Spinal cord (tissue), 10 donors: ENCODE data around the gene JAG1. TPM values are rescaled to one million over a fixed set of nuclear protein-coding genes. Genes with fewer than 3 reads are reported as not detected.

Experiments
- DNase-seq, 6 donors: peaks; one replicate each; pipeline versions ENCODE4 v3.0.0 to v3.0.0-alpha.2; 2013 to 2015; ENCODE audit warnings: low spot score in 6 of 6, low read depth in 4 of 6
- H3K27ac ChIP-seq: one replicate; pipeline ENCODE4 v1.5.1; 2013; ENCODE audit warnings: low read depth, low read length, control low read depth
- H3K27me3 ChIP-seq: one replicate; pipeline ENCODE4 v1.6.1; 2013; ENCODE audit warnings: low read length; ENCODE audit not compliant: control insufficient read depth, insufficient read depth
- H3K36me3 ChIP-seq: one replicate; pipeline ENCODE4 v1.6.1; 2013; ENCODE audit warnings: low read length; ENCODE audit not compliant: control insufficient read depth, insufficient read depth
- H3K4me1 ChIP-seq: one replicate; pipeline ENCODE4 v1.6.1; 2013; ENCODE audit warnings: low read length; ENCODE audit not compliant: control insufficient read depth, insufficient read depth
- H3K4me3 ChIP-seq: one replicate; pipeline ENCODE4 v1.5.1; 2013; ENCODE audit warnings: low read depth, low read length, control low read depth
- H3K9me3 ChIP-seq: one replicate; pipeline ENCODE4 v1.6.1; 2013; ENCODE audit warnings: low read length; ENCODE audit not compliant: control insufficient read depth, insufficient read depth
- WGBS: methylation state at CpG from one replicate; pipeline ENCODE4 v1.1.5; 2013; ENCODE audit warnings: missing lambda C conversion rate; ENCODE audit not compliant: insufficient coverage; 5-methylcytosine and 5-hydroxymethylcytosine counted together
- polyA plus RNA-seq, 2 donors: library from polyadenylated mRNA; unstranded; fragments of 120-200 nt; gene quantifications; one replicate each; pipeline ENCODE4 v1.2.1, GENCODE V29; 2013; ENCODE audit not compliant: insufficient read length in 2 of 2
- total RNA-seq, 2 donors: library from RNA; depleted of rRNA in 1 of 2; stranded (reverse); fragments of 120-200 nt in 1 of 2; fragments of >200 nt in 1 of 2; gene quantifications; one replicate each; pipeline versions ENCODE4 v1.2.3 to v1.2.4, GENCODE V29; 2013 to 2014
- donor health status: healthy.

JAG1 gene
- total and polyA plus RNA-seq, 4 donors: 24.5 to 74.5 (median 47.3) TPM

- H3K9me3 ChIP-seq: no peaks in the 10 kb centered on the region
- no peaks in the 10 kb centered on the region for H3K27me3 ChIP-seq
- no peak overlapping the region for H3K4me3 ChIP-seq
- no peaks in the 10 kb centered on the region for H3K36me3 ChIP-seq
- DNase-seq: no peak
- peak overlapping the region; percentile 42 for H3K27ac ChIP-seq
- H3K4me1 ChIP-seq: peaks cover 3% of the 10 kb centered on the region
- WGBS: no CpG with 5 or more reads among the region's 3 CpGs
Measured at GRCh38 chr20:10605547-10606195, 68.1 kb downstream of the JAG1 start.

GRCh38 chr20:10604865-10605440 lies 68.8 kb downstream of the JAG1 start:
- Histone ChIP-seq H3K27ac (peak overlapping the region; percentile 42), H3K36me3 (no peaks in the 10 kb centered on the region), H3K4me1 (peaks cover 3% of the 10 kb centered on the region), H3K4me3 (no peak overlapping the region), H3K9me3 (no peaks in the 10 kb centered on the region), H3K27me3 (no peaks in the 10 kb centered on the region)
- DNase-seq: no peak
- WGBS: no CpG with 5 or more reads among the region's 2 CpGs

- H3K4me1 ChIP-seq: peaks cover 3% of the 10 kb centered on the region
- peak in 2 of 6 donors; percentile 40 to 51 for DNase-seq
- 27% methylated on average over 7 of the region's 8 CpGs for WGBS
- H3K4me3 ChIP-seq: no peak overlapping the region
- no peaks in the 10 kb centered on the region for H3K27me3 ChIP-seq
- no peaks in the 10 kb centered on the region for H3K36me3 ChIP-seq
- no peak overlapping the region for H3K27ac ChIP-seq
- no peaks in the 10 kb centered on the region for H3K9me3 ChIP-seq
Measured at GRCh38 chr20:10603971-10604864, 69.6 kb downstream of the JAG1 start.

- no peaks in the 10 kb centered on the region for H3K9me3 ChIP-seq
- no peak overlapping the region for H3K4me3 ChIP-seq
- 84% methylated on average over 3 of the region's 4 CpGs for WGBS
- no peaks in the 10 kb centered on the region for H3K27me3 ChIP-seq
- H3K27ac ChIP-seq: no peak overlapping the region
- no peak for DNase-seq
- no peaks in the 10 kb centered on the region for H3K36me3 ChIP-seq
- H3K4me1 ChIP-seq: peaks cover 3% of the 10 kb centered on the region
Measured at GRCh38 chr20:10603378-10603777, 70.4 kb downstream of the JAG1 start.

GRCh38 chr20:10602221-10602871 lies 71.5 kb downstream of the JAG1 start:
- Histone ChIP-seq H3K27me3 (no peaks in the 10 kb centered on the region), H3K36me3 (no peaks in the 10 kb centered on the region), H3K4me1 (peaks cover 3% of the 10 kb centered on the region), H3K4me3 (no peak overlapping the region), H3K9me3 (no peaks in the 10 kb centered on the region), H3K27ac (no peak overlapping the region)
- DNase-seq: no peak
- WGBS: 40% methylated on average over 1 of the region's 4 CpGs

GRCh38 chr20:10597637-10598036 lies 76.2 kb downstream of the JAG1 start:
- Histone ChIP-seq H3K4me1 (no peaks in the 10 kb centered on the region), H3K27me3 (no peaks in the 10 kb centered on the region), H3K4me3 (no peak overlapping the region), H3K27ac (no peak overlapping the region), H3K36me3 (no peaks in the 10 kb centered on the region), H3K9me3 (no peaks in the 10 kb centered on the region)
- no peak for DNase-seq
- no CpG with 5 or more reads among the region's 1 CpG for WGBS

GRCh38 chr20:10596710-10597121 lies 77.1 kb downstream of the JAG1 start:
- Histone ChIP-seq H3K9me3 (no peaks in the 10 kb centered on the region), H3K4me1 (no peaks in the 10 kb centered on the region), H3K27me3 (no peaks in the 10 kb centered on the region), H3K36me3 (no peaks in the 10 kb centered on the region), H3K27ac (no peak overlapping the region), H3K4me3 (no peak overlapping the region)
- no peak for DNase-seq
- WGBS: no CpG with 5 or more reads among the region's 4 CpGs

- Histone ChIP-seq H3K4me1 (no peaks in the 10 kb centered on the region), H3K4me3 (no peak overlapping the region), H3K27me3 (no peaks in the 10 kb centered on the region), H3K36me3 (no peaks in the 10 kb centered on the region), H3K27ac (no peak overlapping the region), H3K9me3 (no peaks in the 10 kb centered on the region)
- 100% methylated on average over 3 of the region's 3 CpGs for WGBS
- no peak for DNase-seq
Measured at GRCh38 chr20:10595985-10596384, 77.8 kb downstream of the JAG1 start.

GRCh38 chr20:10595266-10595665 lies 78.5 kb downstream of the JAG1 start:
- no peak overlapping the region for H3K4me3 ChIP-seq
- H3K36me3 ChIP-seq: no peaks in the 10 kb centered on the region
- no peaks in the 10 kb centered on the region for H3K4me1 ChIP-seq
- DNase-seq: peak in 1 of 6 donors; percentile 16
- H3K27ac ChIP-seq: no peak overlapping the region
- no peaks in the 10 kb centered on the region for H3K27me3 ChIP-seq
- 80% methylated on average over 1 of the region's 2 CpGs for WGBS
- H3K9me3 ChIP-seq: no peaks in the 10 kb centered on the region
